Measurements from ENCODE around the gene GMCL1. TPM values are rescaled to one million over a fixed set of nuclear protein-coding genes. Genes with fewer than 3 reads are reported as not detected.

Gene GMCL1
- total RNA-seq, 1 experiment from 2014 or later: 21.6 TPM

- H3K27me3 Mint-ChIP-seq (ENCODE audit: low read depth): no peaks in the 10 kb centered on the region
- ATAC-seq (no peak), DNase-seq (ENCODE audit: low spot score) (no peak)
- ChIA-PET POLR2A (no interaction called here), CTCF (no interaction called here)
- no peak overlapping the region for H3K27ac Mint-ChIP-seq
- H3K36me3 Mint-ChIP-seq: no peaks in the 10 kb centered on the region
- no peaks in the 10 kb centered on the region for H3K9me3 Mint-ChIP-seq
- H3K4me1 Mint-ChIP-seq: peaks cover 27% of the 10 kb centered on the region
- no peak overlapping the region for H3K4me3 Mint-ChIP-seq
- no peak for TF ChIP-seq ERG (CRISPR knock-in tag; IDR thresholded peaks at IDR 0.05)
- TF ChIP-seq E2F5 (CRISPR knock-in tag; IDR thresholded peaks at IDR 0.05): no peak
- TF ChIP-seq PREB (CRISPR knock-in tag; IDR thresholded peaks at IDR 0.05; ENCODE audit: borderline replicate concordance): no peak
- no peak for TF ChIP-seq ZNF219 (CRISPR knock-in tag; IDR thresholded peaks at IDR 0.05; ENCODE audit: borderline replicate concordance)
- TF ChIP-seq, protein P1, sequence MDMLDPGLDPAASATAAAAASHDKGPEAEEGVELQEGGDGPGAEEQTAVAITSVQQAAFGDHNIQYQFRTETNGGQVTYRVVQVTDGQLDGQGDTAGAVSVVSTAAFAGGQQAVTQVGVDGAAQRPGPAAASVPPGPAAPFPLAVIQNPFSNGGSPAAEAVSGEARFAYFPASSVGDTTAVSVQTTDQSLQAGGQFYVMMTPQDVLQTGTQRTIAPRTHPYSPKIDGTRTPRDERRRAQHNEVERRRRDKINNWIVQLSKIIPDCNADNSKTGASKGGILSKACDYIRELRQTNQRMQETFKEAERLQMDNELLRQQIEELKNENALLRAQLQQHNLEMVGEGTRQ (CRISPR knock-in tag; IDR thresholded peaks at IDR 0.05): no peak
- TF ChIP-seq FOXJ3 (CRISPR knock-in tag; IDR thresholded peaks at IDR 0.05; ENCODE audit: borderline replicate concordance): no peak
- TF ChIP-seq, protein P2, sequence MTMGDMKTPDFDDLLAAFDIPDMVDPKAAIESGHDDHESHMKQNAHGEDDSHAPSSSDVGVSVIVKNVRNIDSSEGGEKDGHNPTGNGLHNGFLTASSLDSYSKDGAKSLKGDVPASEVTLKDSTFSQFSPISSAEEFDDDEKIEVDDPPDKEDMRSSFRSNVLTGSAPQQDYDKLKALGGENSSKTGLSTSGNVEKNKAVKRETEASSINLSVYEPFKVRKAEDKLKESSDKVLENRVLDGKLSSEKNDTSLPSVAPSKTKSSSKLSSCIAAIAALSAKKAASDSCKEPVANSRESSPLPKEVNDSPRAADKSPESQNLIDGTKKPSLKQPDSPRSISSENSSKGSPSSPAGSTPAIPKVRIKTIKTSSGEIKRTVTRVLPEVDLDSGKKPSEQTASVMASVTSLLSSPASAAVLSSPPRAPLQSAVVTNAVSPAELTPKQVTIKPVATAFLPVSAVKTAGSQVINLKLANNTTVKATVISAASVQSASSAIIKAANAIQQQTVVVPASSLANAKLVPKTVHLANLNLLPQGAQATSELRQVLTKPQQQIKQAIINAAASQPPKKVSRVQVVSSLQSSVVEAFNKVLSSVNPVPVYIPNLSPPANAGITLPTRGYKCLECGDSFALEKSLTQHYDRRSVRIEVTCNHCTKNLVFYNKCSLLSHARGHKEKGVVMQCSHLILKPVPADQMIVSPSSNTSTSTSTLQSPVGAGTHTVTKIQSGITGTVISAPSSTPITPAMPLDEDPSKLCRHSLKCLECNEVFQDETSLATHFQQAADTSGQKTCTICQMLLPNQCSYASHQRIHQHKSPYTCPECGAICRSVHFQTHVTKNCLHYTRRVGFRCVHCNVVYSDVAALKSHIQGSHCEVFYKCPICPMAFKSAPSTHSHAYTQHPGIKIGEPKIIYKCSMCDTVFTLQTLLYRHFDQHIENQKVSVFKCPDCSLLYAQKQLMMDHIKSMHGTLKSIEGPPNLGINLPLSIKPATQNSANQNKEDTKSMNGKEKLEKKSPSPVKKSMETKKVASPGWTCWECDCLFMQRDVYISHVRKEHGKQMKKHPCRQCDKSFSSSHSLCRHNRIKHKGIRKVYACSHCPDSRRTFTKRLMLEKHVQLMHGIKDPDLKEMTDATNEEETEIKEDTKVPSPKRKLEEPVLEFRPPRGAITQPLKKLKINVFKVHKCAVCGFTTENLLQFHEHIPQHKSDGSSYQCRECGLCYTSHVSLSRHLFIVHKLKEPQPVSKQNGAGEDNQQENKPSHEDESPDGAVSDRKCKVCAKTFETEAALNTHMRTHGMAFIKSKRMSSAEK (CRISPR knock-in tag; IDR thresholded peaks at IDR 0.05; ENCODE audit: borderline replicate concordance): no peak
- no peak for TF ChIP-seq ZNF396 (CRISPR knock-in tag; IDR thresholded peaks at IDR 0.05; ENCODE audit: borderline replicate concordance)
- TF ChIP-seq ZBTB21 (CRISPR knock-in tag; IDR thresholded peaks at IDR 0.05; ENCODE audit: borderline replicate concordance): no peak
- TF ChIP-seq AR (CRISPR knock-in tag; IDR thresholded peaks at IDR 0.05): no peak
- TF ChIP-seq ZSCAN18 (CRISPR knock-in tag; IDR thresholded peaks at IDR 0.05): no peak
- TF ChIP-seq NR3C1 (CRISPR knock-in tag; conservative IDR thresholded peaks at IDR 0.05; ENCODE audit: low read depth): no peak
- TF ChIP-seq ATF1 (CRISPR knock-in tag; IDR thresholded peaks at IDR 0.05): no peak
- no peak for TF ChIP-seq JAZF1 (CRISPR knock-in tag; IDR thresholded peaks at IDR 0.05)
- no peak for TF ChIP-seq SP1 (CRISPR knock-in tag; conservative IDR thresholded peaks at IDR 0.05)
- TF ChIP-seq, protein P3, sequence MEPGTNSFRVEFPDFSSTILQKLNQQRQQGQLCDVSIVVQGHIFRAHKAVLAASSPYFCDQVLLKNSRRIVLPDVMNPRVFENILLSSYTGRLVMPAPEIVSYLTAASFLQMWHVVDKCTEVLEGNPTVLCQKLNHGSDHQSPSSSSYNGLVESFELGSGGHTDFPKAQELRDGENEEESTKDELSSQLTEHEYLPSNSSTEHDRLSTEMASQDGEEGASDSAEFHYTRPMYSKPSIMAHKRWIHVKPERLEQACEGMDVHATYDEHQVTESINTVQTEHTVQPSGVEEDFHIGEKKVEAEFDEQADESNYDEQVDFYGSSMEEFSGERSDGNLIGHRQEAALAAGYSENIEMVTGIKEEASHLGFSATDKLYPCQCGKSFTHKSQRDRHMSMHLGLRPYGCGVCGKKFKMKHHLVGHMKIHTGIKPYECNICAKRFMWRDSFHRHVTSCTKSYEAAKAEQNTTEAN (CRISPR knock-in tag; IDR thresholded peaks at IDR 0.05): no peak
- TF ChIP-seq, protein P4, sequence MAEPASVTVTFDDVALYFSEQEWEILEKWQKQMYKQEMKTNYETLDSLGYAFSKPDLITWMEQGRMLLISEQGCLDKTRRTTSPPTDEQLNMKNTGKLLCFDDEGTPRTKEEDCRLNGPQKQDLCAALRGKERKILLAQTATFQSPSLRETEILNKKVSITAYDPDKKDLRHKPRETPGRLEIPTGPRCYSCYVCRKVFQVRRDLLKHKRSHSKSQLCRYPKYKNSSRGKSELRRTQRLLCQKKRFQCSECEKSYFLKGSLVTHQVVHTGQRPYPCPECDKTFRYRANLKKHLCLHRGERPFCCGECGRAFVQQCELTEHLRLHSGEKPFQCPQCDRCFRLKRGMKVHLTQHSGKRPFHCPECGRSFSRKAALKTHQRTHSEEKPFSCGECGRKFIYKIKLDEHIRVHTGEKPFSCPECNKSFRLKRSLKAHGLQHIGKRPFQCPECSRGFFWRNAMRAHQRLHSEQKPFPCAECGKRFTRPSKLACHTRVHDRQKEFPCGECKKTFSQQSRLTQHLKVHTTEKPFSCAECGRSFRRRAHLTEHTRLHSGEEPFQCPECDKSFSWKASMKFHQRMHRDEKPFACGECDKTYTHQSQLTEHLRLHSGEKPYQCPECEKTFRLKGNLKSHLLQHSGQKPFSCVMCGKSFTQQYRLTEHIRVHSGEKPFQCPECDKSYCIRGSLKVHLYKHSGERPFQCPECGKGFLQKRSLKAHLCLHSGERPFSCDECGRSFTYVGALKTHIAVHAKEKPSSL (CRISPR knock-in tag; conservative IDR thresholded peaks at IDR 0.05): no peak
- TF ChIP-seq ELF4 (CRISPR knock-in tag; IDR thresholded peaks at IDR 0.05; ENCODE audit: low read depth): no peak
These were observed 45.2 kb upstream of the GMCL1 start for GRCh38 chr2:69784228-69784627.
